B cell (primary cell): ENCODE results near the gene PSRC1.
"Not testable (repeated sequence)": the region's sequence is repeated elsewhere in the genome, so short reads cannot be mapped to it uniquely, and the experiment has no call there.

ENCODE experiments used
- EZH2 ChIP-seq: IDR thresholded peaks from 2 replicates; pipeline ENCODE4 v1.6.1; 2012; ENCODE audit warnings: borderline replicate concordance, low read depth, mild to moderate bottlenecking, moderate library complexity, low read length; ENCODE audit not compliant: insufficient read depth, poor library complexity, severe bottlenecking
- TF ChIP-seq, protein P1 (sequence below): fragments of 200-600 bp; IDR thresholded peaks from one replicate; pipeline ENCODE4 v1.8.0; 2022; ENCODE audit warnings: antibody characterized with exemption, mild to moderate bottlenecking

DNA sequence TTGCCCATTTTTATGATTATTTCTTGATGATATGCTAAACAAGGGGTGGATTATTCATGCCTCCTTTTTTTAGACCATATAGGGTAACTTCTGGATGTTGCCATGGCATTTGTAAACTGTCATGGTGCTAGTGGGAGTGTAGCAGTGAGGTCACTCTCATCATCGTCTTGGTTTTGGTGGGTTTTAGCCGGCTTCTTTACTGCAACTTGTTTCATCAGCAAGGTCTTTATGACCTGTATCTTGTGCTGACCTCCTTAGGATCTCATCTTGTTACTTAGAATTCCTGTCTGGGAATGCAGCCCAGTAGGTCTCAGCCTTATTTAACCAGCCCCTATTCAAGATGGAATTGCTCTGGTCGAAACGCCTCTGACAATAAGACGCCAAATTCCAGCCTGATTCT is 3.8 kb upstream of the PSRC1 start:
- TF ChIP-seq, protein P1, sequence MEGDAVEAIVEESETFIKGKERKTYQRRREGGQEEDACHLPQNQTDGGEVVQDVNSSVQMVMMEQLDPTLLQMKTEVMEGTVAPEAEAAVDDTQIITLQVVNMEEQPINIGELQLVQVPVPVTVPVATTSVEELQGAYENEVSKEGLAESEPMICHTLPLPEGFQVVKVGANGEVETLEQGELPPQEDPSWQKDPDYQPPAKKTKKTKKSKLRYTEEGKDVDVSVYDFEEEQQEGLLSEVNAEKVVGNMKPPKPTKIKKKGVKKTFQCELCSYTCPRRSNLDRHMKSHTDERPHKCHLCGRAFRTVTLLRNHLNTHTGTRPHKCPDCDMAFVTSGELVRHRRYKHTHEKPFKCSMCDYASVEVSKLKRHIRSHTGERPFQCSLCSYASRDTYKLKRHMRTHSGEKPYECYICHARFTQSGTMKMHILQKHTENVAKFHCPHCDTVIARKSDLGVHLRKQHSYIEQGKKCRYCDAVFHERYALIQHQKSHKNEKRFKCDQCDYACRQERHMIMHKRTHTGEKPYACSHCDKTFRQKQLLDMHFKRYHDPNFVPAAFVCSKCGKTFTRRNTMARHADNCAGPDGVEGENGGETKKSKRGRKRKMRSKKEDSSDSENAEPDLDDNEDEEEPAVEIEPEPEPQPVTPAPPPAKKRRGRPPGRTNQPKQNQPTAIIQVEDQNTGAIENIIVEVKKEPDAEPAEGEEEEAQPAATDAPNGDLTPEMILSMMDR: not testable (repeated sequence)
- TF ChIP-seq EZH2: not testable (repeated sequence)
